WTC11 (cell line): ENCODE data around the gene SH3RF2.

Source experiments
- ELF4 ChIP-seq: sonication (generic); formaldehyde crosslinking; IDR thresholded peaks from 2 replicates; pipeline ENCODE4 v1.8.1; 2022; ENCODE audit warnings: low read depth, mild to moderate bottlenecking, moderate library complexity, missing genetic modification reagents
- FOXJ3 ChIP-seq: sonication (generic); formaldehyde crosslinking; IDR thresholded peaks from 2 replicates; pipeline ENCODE4 v1.9.0; 2021; ENCODE audit warnings: missing genetic modification reagents, mild to moderate bottlenecking, borderline replicate concordance
- JUN ChIP-seq: sonication (generic); formaldehyde crosslinking; IDR thresholded peaks from 2 replicates; pipeline ENCODE4 v1.8.0; 2023; ENCODE audit warnings: mild to moderate bottlenecking, missing genetic modification reagents
- SMAD4 ChIP-seq: sonication (generic); formaldehyde crosslinking; IDR thresholded peaks from 2 replicates; pipeline ENCODE4 v1.8.0; 2022; ENCODE audit warnings: mild to moderate bottlenecking, missing genetic modification reagents
- TF ChIP-seq, protein P1 (sequence below): sonication (generic); formaldehyde crosslinking; IDR thresholded peaks from 2 replicates; pipeline ENCODE4 v1.8.0; 2022; ENCODE audit warnings: mild to moderate bottlenecking, missing genetic modification reagents
- TF ChIP-seq, protein P2 (sequence below): sonication (generic); formaldehyde crosslinking; IDR thresholded peaks from 2 replicates; pipeline ENCODE4 v1.8.1; 2023; ENCODE audit warnings: mild to moderate bottlenecking, missing genetic modification reagents, moderate library complexity
- TF ChIP-seq, protein P3 (sequence below): sonication (generic); formaldehyde crosslinking; conservative IDR thresholded peaks from 2 replicates; pipeline ENCODE4 v1.8.1; 2022; ENCODE audit warnings: mild to moderate bottlenecking, missing genetic modification reagents
- TF ChIP-seq, protein P4 (sequence below): sonication (generic); formaldehyde crosslinking; conservative IDR thresholded peaks from 2 replicates; pipeline ENCODE4 v1.8.1; 2023; ENCODE audit warnings: mild to moderate bottlenecking, low read depth, missing genetic modification reagents, moderate library complexity
- TF ChIP-seq, protein P5 (sequence below): fragments of 200-600 bp; IDR thresholded peaks from 2 replicates; pipeline ENCODE4 v1.8.0; 2022; ENCODE audit warnings: antibody characterized with exemption
- TF ChIP-seq, protein P6 (sequence below): sonication (generic); formaldehyde crosslinking; IDR thresholded peaks from 2 replicates; pipeline ENCODE4 v1.8.1; 2023; ENCODE audit warnings: mild to moderate bottlenecking, missing genetic modification reagents, moderate library complexity

DNA sequence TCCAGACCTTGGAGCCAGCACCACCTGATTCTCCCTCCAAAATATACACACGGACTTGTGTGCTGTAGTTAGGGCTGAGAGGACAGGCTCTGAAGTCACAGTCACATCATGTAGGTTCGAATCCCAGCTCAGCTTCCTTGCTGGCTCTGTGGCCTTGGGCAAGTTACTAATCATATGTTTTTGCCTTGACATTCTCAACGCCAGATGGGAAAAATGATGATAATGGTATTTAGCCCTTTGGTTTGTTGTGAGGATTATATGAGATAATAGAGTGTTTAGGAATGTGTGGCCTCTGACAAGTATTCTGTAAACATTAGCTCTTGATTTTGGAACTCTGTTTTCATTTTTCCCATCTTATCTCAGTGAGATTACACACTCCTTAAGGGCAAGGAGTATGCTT lies 96.5 kb downstream of the SH3RF2 start:
- TF ChIP-seq, protein P1, sequence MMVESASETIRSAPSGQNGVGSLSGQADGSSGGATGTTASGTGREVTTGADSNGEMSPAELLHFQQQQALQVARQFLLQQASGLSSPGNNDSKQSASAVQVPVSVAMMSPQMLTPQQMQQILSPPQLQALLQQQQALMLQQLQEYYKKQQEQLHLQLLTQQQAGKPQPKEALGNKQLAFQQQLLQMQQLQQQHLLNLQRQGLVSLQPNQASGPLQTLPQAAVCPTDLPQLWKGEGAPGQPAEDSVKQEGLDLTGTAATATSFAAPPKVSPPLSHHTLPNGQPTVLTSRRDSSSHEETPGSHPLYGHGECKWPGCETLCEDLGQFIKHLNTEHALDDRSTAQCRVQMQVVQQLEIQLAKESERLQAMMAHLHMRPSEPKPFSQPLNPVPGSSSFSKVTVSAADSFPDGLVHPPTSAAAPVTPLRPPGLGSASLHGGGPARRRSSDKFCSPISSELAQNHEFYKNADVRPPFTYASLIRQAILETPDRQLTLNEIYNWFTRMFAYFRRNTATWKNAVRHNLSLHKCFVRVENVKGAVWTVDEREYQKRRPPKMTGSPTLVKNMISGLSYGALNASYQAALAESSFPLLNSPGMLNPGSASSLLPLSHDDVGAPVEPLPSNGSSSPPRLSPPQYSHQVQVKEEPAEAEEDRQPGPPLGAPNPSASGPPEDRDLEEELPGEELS (CRISPR knock-in tag), result no peak
- TF ChIP-seq, protein P2, sequence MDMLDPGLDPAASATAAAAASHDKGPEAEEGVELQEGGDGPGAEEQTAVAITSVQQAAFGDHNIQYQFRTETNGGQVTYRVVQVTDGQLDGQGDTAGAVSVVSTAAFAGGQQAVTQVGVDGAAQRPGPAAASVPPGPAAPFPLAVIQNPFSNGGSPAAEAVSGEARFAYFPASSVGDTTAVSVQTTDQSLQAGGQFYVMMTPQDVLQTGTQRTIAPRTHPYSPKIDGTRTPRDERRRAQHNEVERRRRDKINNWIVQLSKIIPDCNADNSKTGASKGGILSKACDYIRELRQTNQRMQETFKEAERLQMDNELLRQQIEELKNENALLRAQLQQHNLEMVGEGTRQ (CRISPR knock-in tag), result no peak
- TF ChIP-seq, protein P3, sequence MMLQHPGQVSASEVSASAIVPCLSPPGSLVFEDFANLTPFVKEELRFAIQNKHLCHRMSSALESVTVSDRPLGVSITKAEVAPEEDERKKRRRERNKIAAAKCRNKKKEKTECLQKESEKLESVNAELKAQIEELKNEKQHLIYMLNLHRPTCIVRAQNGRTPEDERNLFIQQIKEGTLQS (CRISPR knock-in tag), result no peak
- TF ChIP-seq ELF4 (CRISPR knock-in tag) (no peak), FOXJ3 (CRISPR knock-in tag) (no peak), JUN (CRISPR knock-in tag) (no peak), SMAD4 (CRISPR knock-in tag) (no peak)
- TF ChIP-seq, protein P4, sequence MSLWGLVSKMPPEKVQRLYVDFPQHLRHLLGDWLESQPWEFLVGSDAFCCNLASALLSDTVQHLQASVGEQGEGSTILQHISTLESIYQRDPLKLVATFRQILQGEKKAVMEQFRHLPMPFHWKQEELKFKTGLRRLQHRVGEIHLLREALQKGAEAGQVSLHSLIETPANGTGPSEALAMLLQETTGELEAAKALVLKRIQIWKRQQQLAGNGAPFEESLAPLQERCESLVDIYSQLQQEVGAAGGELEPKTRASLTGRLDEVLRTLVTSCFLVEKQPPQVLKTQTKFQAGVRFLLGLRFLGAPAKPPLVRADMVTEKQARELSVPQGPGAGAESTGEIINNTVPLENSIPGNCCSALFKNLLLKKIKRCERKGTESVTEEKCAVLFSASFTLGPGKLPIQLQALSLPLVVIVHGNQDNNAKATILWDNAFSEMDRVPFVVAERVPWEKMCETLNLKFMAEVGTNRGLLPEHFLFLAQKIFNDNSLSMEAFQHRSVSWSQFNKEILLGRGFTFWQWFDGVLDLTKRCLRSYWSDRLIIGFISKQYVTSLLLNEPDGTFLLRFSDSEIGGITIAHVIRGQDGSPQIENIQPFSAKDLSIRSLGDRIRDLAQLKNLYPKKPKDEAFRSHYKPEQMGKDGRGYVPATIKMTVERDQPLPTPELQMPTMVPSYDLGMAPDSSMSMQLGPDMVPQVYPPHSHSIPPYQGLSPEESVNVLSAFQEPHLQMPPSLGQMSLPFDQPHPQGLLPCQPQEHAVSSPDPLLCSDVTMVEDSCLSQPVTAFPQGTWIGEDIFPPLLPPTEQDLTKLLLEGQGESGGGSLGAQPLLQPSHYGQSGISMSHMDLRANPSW (CRISPR knock-in tag), result no peak
- TF ChIP-seq, protein P5, sequence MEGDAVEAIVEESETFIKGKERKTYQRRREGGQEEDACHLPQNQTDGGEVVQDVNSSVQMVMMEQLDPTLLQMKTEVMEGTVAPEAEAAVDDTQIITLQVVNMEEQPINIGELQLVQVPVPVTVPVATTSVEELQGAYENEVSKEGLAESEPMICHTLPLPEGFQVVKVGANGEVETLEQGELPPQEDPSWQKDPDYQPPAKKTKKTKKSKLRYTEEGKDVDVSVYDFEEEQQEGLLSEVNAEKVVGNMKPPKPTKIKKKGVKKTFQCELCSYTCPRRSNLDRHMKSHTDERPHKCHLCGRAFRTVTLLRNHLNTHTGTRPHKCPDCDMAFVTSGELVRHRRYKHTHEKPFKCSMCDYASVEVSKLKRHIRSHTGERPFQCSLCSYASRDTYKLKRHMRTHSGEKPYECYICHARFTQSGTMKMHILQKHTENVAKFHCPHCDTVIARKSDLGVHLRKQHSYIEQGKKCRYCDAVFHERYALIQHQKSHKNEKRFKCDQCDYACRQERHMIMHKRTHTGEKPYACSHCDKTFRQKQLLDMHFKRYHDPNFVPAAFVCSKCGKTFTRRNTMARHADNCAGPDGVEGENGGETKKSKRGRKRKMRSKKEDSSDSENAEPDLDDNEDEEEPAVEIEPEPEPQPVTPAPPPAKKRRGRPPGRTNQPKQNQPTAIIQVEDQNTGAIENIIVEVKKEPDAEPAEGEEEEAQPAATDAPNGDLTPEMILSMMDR, result no peak
- TF ChIP-seq, protein P6, sequence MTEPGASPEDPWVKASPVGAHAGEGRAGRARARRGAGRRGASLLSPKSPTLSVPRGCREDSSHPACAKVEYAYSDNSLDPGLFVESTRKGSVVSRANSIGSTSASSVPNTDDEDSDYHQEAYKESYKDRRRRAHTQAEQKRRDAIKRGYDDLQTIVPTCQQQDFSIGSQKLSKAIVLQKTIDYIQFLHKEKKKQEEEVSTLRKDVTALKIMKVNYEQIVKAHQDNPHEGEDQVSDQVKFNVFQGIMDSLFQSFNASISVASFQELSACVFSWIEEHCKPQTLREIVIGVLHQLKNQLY (CRISPR knock-in tag), result no peak
